Measurements from ENCODE around the gene FRMD6.

Gene FRMD6

DNA sequence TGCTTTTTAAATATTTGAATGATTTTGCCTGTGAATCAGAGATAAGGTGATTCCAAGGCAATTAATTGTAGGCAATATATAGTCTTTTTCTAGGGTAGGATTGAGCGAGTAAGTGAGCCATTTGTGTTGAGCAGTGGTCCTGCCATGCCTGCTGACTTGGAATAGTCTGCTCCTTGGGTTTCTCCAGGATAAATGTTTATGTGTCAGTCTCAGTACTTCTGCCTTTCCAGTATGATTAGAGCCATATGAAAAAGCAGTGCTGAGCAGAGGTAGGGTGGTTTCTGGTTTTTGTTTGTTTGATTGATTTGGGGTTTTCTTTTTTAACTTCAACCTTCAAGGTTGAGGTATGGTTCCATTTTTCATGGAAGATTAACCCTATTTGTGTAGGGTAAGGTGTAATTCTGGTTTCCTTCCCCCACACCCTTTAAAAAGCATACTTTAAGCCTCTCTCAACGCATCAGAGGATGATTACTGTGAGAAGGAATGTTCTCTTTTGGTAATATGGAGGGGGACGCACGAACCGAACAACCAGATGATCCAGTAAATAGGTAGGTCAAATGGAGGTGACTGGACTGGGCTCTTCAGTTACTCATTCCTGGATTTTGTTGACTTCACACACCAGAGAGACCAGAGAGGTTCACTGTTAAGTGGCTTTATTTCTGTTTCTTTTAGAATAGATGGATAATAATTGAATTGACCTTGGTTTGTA, 22.7 kb downstream of the FRMD6 start:
- no peak for DNase-seq

GRCh38 chr14:51676549-51676948, 24.8 kb downstream of the FRMD6 start:
- DNase-seq: no peak

GRCh38 chr14:51677266-51677665, 25.6 kb downstream of the FRMD6 start:
- DNase-seq: no peak

- DNase-seq: no peak
These were observed 26.0 kb downstream of the FRMD6 start for GRCh38 chr14:51677738-51678137.

DNA sequence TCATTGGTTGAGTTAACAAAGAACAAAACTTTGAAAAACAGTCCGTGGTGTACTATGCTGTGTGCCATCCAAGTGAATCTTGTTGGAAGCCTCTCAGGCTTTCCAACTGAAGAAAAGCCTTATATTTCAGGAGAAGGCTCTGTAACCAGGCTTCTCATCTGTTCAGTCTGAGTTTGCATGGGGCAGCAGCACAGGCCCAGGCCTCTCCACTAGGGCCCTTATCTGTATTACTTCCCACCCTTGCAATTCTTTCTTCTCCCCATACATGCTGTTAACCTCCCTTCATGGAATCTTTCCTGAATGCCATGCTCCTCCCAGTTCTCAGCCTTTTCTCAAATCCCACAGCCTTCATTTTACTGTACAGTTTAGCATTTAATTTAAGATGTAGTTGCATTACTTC, 28.3 kb downstream of the FRMD6 start:
- no peak for DNase-seq

DNA sequence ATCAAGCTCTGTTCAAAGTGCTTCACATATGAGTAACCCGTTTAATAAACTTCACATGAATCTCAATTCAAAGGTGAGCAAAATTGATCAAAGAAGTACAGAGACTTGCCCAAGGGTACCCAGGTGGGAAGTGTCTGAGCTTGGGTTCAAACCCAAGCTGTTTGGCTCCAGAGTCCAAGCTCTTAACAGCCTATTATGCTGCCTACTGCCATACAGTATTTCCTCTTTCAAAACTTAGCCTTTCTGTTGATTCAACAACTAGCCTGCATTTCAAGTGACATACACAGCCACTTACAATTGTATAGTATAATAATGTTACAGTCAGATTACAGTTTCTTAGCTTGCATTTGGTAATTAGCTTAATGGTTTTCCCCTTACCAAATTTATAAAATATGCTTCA, 29.7 kb downstream of the FRMD6 start:
- no peak for DNase-seq

DNA sequence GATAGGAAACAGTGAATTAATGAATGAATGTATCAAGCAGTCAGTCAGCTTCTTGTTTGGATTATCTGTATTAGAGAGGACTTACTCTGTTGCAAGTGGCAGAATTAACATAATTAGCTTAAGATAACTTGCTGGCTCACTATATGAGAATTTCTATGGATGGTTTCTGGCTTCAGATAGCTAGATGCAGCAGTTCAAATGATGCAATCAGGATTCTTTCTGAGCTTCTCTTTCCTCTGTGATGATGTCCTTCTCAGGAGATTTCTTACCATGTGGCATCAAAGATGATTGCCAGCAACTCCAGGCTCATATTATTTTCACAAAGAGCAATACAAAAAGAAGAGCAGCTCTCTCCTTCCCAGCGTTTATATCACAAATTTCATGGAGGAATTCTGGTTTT, 30.7 kb downstream of the FRMD6 start:
- no peak for DNase-seq

GRCh38 chr14:51684760-51685159, 33.0 kb downstream of the FRMD6 start:
- DNase-seq: no peak

DNA sequence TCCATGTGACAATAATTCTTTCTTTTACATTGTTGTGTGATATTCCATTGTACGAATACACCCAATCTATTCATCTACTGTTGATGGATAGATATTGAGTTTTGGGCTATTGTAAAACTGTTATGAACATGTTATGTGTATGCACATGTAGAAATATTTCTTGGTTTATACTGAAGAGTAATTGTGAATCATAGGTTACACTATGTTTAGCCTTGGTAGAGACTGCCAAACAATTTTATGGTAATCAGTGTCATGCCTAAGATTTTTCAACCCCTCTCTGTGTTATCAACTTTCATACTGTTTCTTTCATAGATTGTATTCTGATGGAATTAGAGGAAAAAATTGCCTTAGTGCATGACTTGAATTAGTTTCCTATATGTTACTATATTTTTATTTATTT, 39.5 kb downstream of the FRMD6 start:
- no peak for DNase-seq

GRCh38 chr14:51692646-51693045, 40.9 kb downstream of the FRMD6 start:
- DNase-seq: no peak

GRCh38 chr14:51697848-51698247, 46.1 kb downstream of the FRMD6 start:
- DNase-seq: no peak

- DNase-seq: no peak
These were observed 50.2 kb downstream of the FRMD6 start for GRCh38 chr14:51701951-51702350.

- no peak for DNase-seq
These were observed 52.1 kb downstream of the FRMD6 start for GRCh38 chr14:51703787-51704186.

- no peak for DNase-seq
These were observed 52.8 kb downstream of the FRMD6 start for GRCh38 chr14:51704545-51704944.

DNA sequence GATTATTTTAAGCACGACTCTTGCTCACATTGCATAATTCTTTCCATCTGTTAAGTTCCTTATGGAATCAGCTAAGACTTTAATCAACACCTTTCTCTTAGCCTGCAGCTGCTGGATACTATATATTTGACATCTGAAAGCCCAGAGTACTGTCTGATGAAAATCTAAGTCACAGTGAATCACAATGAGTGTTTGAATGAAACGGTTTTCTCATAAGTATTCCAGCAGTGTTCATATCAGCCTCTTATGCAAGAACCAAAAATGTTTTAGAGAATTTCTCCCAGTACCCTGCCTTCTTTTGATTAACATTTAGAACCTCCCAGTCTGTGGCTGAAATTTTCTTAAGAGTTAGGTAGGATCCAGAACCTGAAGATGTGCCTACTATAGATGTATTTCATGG, 55.6 kb downstream of the FRMD6 start:
- DNase-seq: no peak

DNA sequence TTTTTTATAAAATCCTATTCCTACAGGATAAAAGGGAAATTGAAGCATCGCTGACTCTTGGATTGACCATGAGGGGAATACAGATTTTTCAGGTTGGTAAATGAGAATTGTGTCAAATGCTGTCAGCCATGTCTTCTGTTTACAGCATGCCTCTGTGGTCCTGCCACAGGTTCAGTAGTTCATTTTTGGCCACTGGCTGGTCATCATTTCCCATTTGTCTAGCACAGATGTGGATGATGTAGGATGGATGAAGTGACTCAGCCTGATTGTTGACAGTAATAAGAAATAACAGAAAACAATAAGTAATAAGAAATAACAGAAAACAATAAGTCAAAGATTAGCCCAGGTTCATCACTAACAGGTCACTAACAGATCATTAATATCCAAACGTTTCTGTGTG, 59.8 kb downstream of the FRMD6 start:
- DNase-seq: no peak

DNA sequence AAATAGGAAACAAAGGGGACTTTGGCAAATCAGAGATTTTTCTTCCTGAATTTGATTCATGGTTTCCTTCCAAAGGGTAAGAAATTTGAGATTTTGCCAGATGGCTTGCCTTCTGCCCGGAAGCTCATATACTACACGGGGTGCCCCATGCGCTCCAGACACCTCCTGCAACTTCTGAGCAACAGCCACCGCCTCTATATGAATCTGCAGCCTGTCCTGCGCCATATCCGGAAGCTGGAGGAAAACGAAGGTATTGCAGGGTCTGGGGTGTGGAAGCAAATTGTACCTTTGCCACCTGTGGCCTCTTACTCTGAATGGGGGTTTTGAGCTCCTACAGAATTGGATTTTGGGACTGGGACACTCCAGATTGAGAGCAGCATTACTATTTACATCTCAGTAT, 63.5 kb downstream of the FRMD6 start:
- DNase-seq: no peak

- DNase-seq: no peak
These were observed 64.0 kb downstream of the FRMD6 start for GRCh38 chr14:51715742-51716141.

DNA sequence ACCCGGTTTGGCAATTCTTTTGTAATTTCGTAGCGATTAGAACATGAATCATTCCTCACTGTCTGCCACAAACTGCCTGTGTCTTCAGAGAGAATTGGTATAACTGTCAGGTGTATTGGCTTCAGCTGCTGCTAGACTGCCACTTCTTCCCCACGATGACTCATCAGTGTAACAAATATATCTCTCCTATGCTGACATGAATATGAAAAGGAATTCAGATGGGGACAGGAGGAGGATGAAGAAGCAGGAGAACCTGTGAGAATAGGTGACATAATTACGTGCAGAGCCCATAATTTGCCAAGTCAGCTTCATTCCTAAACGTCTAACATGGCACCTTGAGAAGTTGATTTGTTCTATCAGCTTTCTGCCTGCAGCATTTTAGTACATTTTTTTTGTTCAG, 64.9 kb downstream of the FRMD6 start:
- DNase-seq: no peak

DNA sequence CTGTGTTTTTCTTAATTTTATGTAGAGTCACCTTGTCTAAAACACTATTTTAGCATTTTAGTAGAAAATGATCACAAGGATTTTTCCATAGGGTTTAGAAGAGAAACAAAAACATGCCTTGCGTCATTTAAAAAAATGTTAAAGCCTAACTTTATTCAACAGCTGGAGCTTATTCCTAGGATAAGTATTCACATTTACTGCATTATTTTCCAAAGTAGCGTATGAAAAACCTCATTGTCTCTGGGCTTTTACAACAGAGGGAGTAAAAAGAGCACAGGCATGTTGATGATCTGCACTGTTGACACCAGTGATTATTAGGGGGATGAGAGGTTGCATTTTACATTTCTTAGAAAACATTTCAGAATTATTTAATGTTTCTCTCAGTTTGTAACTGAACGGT, 66.1 kb downstream of the FRMD6 start:
- no peak for DNase-seq

DNA sequence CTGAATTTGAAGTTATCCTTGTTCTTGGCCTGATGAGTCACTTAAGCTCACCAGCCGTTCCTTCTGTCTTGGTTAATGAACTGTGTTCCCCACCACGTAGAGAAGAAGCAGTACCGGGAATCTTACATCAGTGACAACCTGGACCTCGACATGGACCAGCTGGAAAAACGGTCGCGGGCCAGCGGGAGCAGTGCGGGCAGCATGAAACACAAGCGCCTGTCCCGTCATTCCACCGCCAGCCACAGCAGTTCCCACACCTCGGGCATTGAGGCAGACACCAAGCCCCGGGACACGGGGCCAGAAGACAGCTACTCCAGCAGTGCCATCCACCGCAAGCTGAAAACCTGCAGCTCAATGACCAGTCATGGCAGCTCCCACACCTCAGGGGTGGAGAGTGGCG, 68.2 kb downstream of the FRMD6 start:
- no peak for DNase-seq

- no peak for DNase-seq
These were observed 72.3 kb downstream of the FRMD6 start for GRCh38 chr14:51723990-51724389.

- DNase-seq: no peak
These were observed 72.9 kb downstream of the FRMD6 start for GRCh38 chr14:51724650-51725049.

- DNase-seq: no peak
These were observed 73.4 kb downstream of the FRMD6 start for GRCh38 chr14:51725061-51725460.

DNA sequence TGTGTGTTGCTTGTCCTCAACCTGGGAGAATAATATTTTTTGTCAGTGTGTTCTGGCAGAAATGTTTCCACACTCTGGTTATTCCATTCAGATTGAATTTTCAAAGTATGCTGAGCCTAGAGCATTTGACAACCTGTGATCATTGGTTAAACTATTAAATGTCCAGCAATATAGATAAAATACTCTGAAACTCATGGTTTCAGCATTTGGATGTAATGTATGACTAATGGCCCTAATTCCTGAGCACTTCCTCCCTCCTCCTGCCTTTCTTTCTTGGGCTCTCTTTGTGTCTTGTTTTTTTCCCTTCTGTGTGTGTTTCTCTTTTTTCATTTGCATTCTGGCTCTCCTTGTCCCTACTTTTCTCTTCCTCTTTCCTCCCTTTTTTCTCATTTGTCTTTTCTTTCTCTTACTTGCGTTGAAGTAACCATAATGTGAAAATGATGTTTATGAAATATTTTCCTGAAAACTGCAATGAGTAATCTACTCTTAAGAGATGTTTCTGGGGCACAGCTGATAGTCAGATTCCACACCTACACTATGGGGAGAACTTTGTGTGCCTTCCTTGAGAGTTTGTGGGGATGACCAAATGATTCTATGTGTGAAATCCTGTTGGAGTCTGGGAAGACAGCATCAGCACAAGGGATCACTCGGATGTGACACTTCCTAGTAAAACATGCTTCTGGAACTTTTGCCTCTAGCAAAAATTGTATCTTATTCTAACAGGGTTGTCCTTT, 74.6 kb downstream of the FRMD6 start:
- DNase-seq: no peak
